HCT116 (cell line): ENCODE measurements around the gene TIMP4. TPM values are rescaled to one million over a fixed set of nuclear protein-coding genes. Genes with fewer than 3 reads are reported as not detected.

Source experiments
- ATAC-seq: fragments of 200-7000 bp; cut with Tn5 transposase; 2 replicates; pipeline ENCODE4 v1.9.1; 2020; ENCODE audit warnings: mild to moderate bottlenecking, moderate library complexity
- BruUV-seq: library from RNA; stranded (reverse); fragments of 400-500 nt; replicated peaks from 2 replicates; lab custom pipeline; 2021; lab: Mats Ljungman, UMichigan
- CTCF ChIA-PET: fragments of 300-600 bp; sonication (Branson Sonifier 250); formaldehyde crosslinking; loops from one replicate; lab custom pipeline; 2021; ENCODE audit warnings: antibody characterized with exemption; lab: Charles Lee
- POLR2A ChIA-PET: fragments of 300-600, 350-600 bp; sonication (Branson Sonifier 250); formaldehyde crosslinking; loops from one replicate; lab custom pipeline; 2021; ENCODE audit warnings: antibody characterized with exemption; lab: Charles Lee
- RAD21 ChIA-PET, 2 experiments: fragments of 300-600 bp; sonication (Branson Sonifier 250); formaldehyde crosslinking; loops; one replicate each; lab custom pipeline; 2023; ENCODE audit warnings: low total read pairs in 2 of 2; ENCODE audit not compliant: uncharacterized antibody in 2 of 2, unreplicated experiment in 2 of 2, low non-redundant PET in 1 of 2; lab: Charles Lee
- DNase-seq: peaks from one replicate; pipeline ENCODE4 v3.0.0-alpha.2; 2010; ENCODE audit warnings: low read depth, low spot score
- H2AFZ ChIP-seq: fragments of 200-600 bp; shearing (Covaris generic), sonication (generic); 2 replicates; pipeline ENCODE4 v1.6.1; 2017; ENCODE audit warnings: low read depth, mixed run types, mixed read lengths, antibody characterized with exemption, low read length; ENCODE audit not compliant: poor library complexity, severe bottlenecking
- H3K27ac ChIP-seq: 2 replicates; pipeline ENCODE4 v1.5.1; 2012; ENCODE audit warnings: low read depth, low read length
- H3K27me3 ChIP-seq: fragments of 200-600 bp; sonication (generic); 2 replicates; pipeline ENCODE4 v1.6.1; 2016; ENCODE audit warnings: mixed run types, low read length, mixed read lengths; ENCODE audit not compliant: insufficient read depth
- H3K36me3 ChIP-seq, 2 experiments: fragments of 200-500 bp in 1 of 2; fragments of 200-600 bp in 1 of 2; sonication (Bioruptor generic) in 1 of 2; sonication (generic) in 1 of 2; 2 replicates each; pipeline versions ENCODE4 v1.5.1 to v1.6.1; 2014 to 2016; ENCODE audit warnings: low read length in 2 of 2, inconsistent platforms in 1 of 2, mixed read lengths in 1 of 2, mixed run types in 1 of 2; ENCODE audit not compliant: insufficient read depth in 2 of 2, control insufficient read depth in 1 of 2
- H3K4me1 ChIP-seq, 2 experiments: fragments of 200-600 bp in 1 of 2; sonication (generic) in 1 of 2; 2 replicates each; pipeline versions ENCODE4 v1.5.1 to v1.6.1; 2012 to 2017; ENCODE audit warnings: low read length in 2 of 2, inconsistent platforms in 1 of 2, mild to moderate bottlenecking in 1 of 2, mixed read lengths in 1 of 2, mixed run types in 1 of 2, moderate library complexity in 1 of 2; ENCODE audit not compliant: insufficient read depth in 2 of 2, control insufficient read depth in 1 of 2
- H3K4me2 ChIP-seq: fragments of 200-600 bp; sonication (generic); 2 replicates; pipeline ENCODE4 v1.6.1; 2017; ENCODE audit warnings: mixed run types, low read length, mixed read lengths
- H3K4me3 ChIP-seq, 2 experiments: fragments of 200-600 bp in 1 of 2; sonication (generic) in 1 of 2; replicated peaks in 1 of 2; 2 replicates each; pipeline ENCODE4 v1.5.1; 2011 to 2016; ENCODE audit warnings: low read length in 2 of 2, control low read depth in 1 of 2, low read depth in 1 of 2, mild to moderate bottlenecking in 1 of 2, mixed read lengths in 1 of 2, mixed run types in 1 of 2
- H3K79me2 ChIP-seq: fragments of 200-600 bp; sonication (generic); 2 replicates; pipeline ENCODE4 v1.6.1; 2017; ENCODE audit warnings: mild to moderate bottlenecking, mixed run types, low read length, moderate library complexity, mixed read lengths; ENCODE audit not compliant: insufficient read depth
- H3K9ac ChIP-seq: fragments of 200-600 bp; sonication (generic); 2 replicates; pipeline ENCODE4 v1.6.1; 2016; ENCODE audit warnings: low read length, mixed read lengths
- H3K9me2 ChIP-seq: fragments of 200-600 bp; sonication (generic), shearing (Covaris generic); 2 replicates; pipeline ENCODE4 v1.6.1; 2017; ENCODE audit warnings: mixed run types, mild to moderate bottlenecking, moderate library complexity; ENCODE audit not compliant: insufficient read depth
- H3K9me3 ChIP-seq, 2 experiments: fragments of 200-500 bp in 1 of 2; fragments of 200-600 bp in 1 of 2; sonication (Bioruptor generic) in 1 of 2; sonication (generic) in 1 of 2; 2 replicates each; pipeline ENCODE4 v1.6.1; 2014 to 2017; ENCODE audit warnings: low read length in 2 of 2, mixed read lengths in 2 of 2, inconsistent platforms in 1 of 2, low read depth in 1 of 2, mild to moderate bottlenecking in 1 of 2, mixed run types in 1 of 2, moderate library complexity in 1 of 2; ENCODE audit not compliant: control insufficient read depth in 1 of 2, insufficient read depth in 1 of 2
- H4K20me1 ChIP-seq: fragments of 200-600 bp; sonication (generic), shearing (Covaris generic); 2 replicates; pipeline ENCODE4 v1.6.1; 2017; ENCODE audit warnings: mixed run types, mild to moderate bottlenecking, moderate library complexity; ENCODE audit not compliant: insufficient read depth
- CBX3 ChIP-seq: IDR thresholded peaks from 2 replicates; pipeline ENCODE4 v1.6.1; 2012; ENCODE audit warnings: low read depth
- CEBPB ChIP-seq: IDR thresholded peaks from 2 replicates; pipeline ENCODE4 v1.6.1; 2012; ENCODE audit warnings: low read depth
- EGR1 ChIP-seq: IDR thresholded peaks from 2 replicates; pipeline ENCODE4 v1.6.1; 2012; ENCODE audit warnings: low read depth
- ELF1 ChIP-seq: IDR thresholded peaks from 2 replicates; pipeline ENCODE4 v1.6.1; 2012; ENCODE audit warnings: low read depth, borderline replicate concordance
- EZH2 ChIP-seq: fragments of 200-600 bp; sonication (generic); IDR thresholded peaks from 2 replicates; pipeline ENCODE4 v1.6.1; 2017; ENCODE audit warnings: antibody characterized with exemption, mixed run types
- EZH2phosphoT487 ChIP-seq: fragments of 200-600 bp; IDR thresholded peaks from 2 replicates; pipeline ENCODE4 v1.6.1; 2018; ENCODE audit warnings: antibody characterized with exemption, borderline replicate concordance
- FOSL1 ChIP-seq: IDR thresholded peaks from 2 replicates; pipeline ENCODE4 v1.6.1; 2012; ENCODE audit warnings: low read depth
- POLR2AphosphoS5 ChIP-seq: IDR thresholded peaks from 2 replicates; pipeline ENCODE4 v1.6.1; 2011; ENCODE audit warnings: mild to moderate bottlenecking, low read depth, low read length, moderate library complexity
- SIN3A ChIP-seq: IDR thresholded peaks from 2 replicates; pipeline ENCODE4 v1.6.1; 2012; ENCODE audit warnings: low read depth
- SP1 ChIP-seq: IDR thresholded peaks from 2 replicates; pipeline ENCODE4 v1.6.1; 2012; ENCODE audit warnings: low read depth
- SRF ChIP-seq: IDR thresholded peaks from 2 replicates; pipeline ENCODE4 v1.6.1; 2012; ENCODE audit warnings: low read depth
- TCF7L2 ChIP-seq: IDR thresholded peaks from 2 replicates; pipeline ENCODE4 v1.7.0; 2011; ENCODE audit warnings: borderline replicate concordance, inconsistent platforms; ENCODE audit not compliant: insufficient read depth, insufficient read length; ENCODE audit errors: extremely low read depth
- YY1 ChIP-seq: IDR thresholded peaks from 2 replicates; pipeline ENCODE4 v1.6.1; 2011; ENCODE audit warnings: low read length, low read depth, moderate library complexity, mild to moderate bottlenecking; ENCODE audit not compliant: insufficient replicate concordance; ENCODE audit errors: extremely low read depth
- ZFX ChIP-seq: fragments of 450-650 bp; IDR thresholded peaks from 2 replicates; pipeline ENCODE4 v1.6.1; 2017
- ZNF274 ChIP-seq: fragments of 200-500 bp; sonication (Bioruptor generic); IDR thresholded peaks from 2 replicates; pipeline ENCODE4 v1.6.1; 2014; ENCODE audit warnings: mild to moderate bottlenecking, low read depth, low read length, inconsistent platforms
- intact Hi-C: fragments of 100-400 bp; cut with micrococcal nuclease; formaldehyde crosslinking; loops from 2 replicates; pipeline ENCODE4 v1.10.0; 2022
- total RNA-seq: library from RNA; stranded (reverse); gene quantifications from one replicate; pipeline ENCODE4 v1.2.1, GENCODE V29; 2021; ENCODE audit not compliant: unreplicated experiment
- TF ChIP-seq, protein P1 (sequence below): IDR thresholded peaks from 2 replicates; pipeline ENCODE4 v1.6.1; 2011; ENCODE audit warnings: mild to moderate bottlenecking, low read length, moderate library complexity; ENCODE audit not compliant: insufficient replicate concordance; ENCODE audit errors: extremely low read depth

Gene TIMP4
- total RNA-seq, 1 experiment from 2014 or later, result not detected

DNA sequence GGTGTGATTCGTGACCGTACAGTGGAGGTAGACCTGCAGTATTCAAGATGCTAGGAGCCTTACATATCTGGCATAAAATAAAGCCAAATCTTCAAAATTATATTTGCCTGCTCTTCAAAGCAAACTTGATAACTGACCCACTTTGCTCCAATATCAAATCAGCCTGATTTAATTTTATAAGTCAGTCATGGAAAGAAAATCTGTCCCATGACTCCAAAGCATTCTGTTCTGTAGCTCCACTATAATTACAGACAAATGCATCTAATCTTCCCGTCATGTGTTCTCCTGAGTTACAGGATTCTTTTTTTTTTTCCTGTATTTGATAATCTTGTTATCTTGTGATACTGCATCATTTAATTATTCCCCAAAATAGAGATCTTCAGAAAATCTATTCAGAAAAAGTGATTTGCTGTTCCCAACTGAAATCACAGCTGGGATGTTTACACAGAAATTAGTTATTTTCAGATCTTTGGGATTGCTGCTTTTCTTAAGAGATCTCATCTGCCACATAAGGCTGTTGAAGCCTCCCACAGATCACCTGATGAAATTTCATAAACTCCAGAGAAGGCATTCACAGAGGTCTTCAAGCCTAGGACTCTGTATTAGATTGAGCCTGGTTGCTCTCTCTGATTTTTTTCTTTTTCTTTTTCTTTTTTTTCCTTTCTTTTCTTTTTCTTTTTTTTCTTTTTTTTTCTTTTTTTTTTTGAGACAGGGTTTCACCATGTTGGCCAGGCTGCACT lies 27.2 kb downstream of the TIMP4 start:
- Histone ChIP-seq H3K79me2 (no peaks in the 10 kb centered on the region), H3K36me3 (no peaks in the 10 kb centered on the region), H2AFZ (no peak overlapping the region), H3K4me1 (no peaks in the 10 kb centered on the region), H3K9me3 (no peaks in the 10 kb centered on the region), H4K20me1 (no peaks in the 10 kb centered on the region)
- ATAC-seq, result no peak
- BruUV-seq, result no TSS peak
- TF ChIP-seq EGR1 (no peak), SIN3A (no peak), POLR2AphosphoS5 (no peak), CBX3 (no peak), ZNF274 (no peak), YY1 (no peak)
- TF ChIP-seq, all 23 proteins: peak for 0
- no peak overlapping the region for H3K4me3 ChIP-seq
- POLR2A ChIA-PET, result no interaction called here
- H3K9me2 ChIP-seq, result no peaks in the 10 kb centered on the region
- no peak for DNase-seq
- intact Hi-C loops, result no loop called here
- H3K9ac ChIP-seq, result no peak overlapping the region
- H3K4me2 ChIP-seq, result no peak overlapping the region
- CTCF ChIA-PET, result interaction anchor here (1.7 to 1.9 kb wide), 2 partner anchors 348 kb away, joined by 4 to 10 read pairs; no protein-coding TSS in a partner anchor
- RAD21 ChIA-PET, result interaction anchor here in 1 of 2 experiments (0.6 kb wide), 1 partner anchor 230 kb away, joined by 3 read pairs; no protein-coding TSS in a partner anchor
- H3K27me3 ChIP-seq, result no peaks in the 10 kb centered on the region
- H3K27ac ChIP-seq, result no peak overlapping the region

DNA sequence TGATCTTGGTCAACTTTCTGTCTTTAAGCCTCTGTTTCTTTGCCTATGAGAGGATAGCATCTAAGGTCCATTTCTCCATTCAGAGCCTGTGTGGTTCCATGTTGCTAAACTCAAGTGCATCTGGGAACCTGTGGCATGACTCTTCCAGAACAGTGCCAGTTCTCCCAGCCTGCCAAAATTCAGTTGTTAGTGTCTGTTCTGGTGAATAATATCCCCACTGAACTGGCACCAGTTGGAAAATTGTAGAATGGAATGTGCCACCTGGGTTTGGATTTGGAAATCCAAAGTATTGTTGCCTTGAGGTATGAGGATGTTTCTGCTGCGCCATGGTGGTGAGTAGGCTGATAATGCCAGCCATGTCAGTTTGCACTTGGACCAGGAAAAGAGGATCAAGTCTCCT lies 31.3 kb downstream of the TIMP4 start:
- Histone ChIP-seq H3K9me2 (no peaks in the 10 kb centered on the region), H2AFZ (no peak overlapping the region), H4K20me1 (no peaks in the 10 kb centered on the region), H3K9me3 (no peaks in the 10 kb centered on the region), H3K27ac (no peak overlapping the region), H3K4me2 (no peak overlapping the region), H3K79me2 (no peaks in the 10 kb centered on the region), H3K4me1 (no peaks in the 10 kb centered on the region), H3K4me3 (no peak overlapping the region), H3K36me3 (no peaks in the 10 kb centered on the region), H3K27me3 (no peaks in the 10 kb centered on the region), H3K9ac (no peak overlapping the region)
- no TSS peak for BruUV-seq
- RAD21 ChIA-PET, result no interaction called here
- CTCF ChIA-PET, result interaction anchor here (1.6 kb wide), 1 partner anchor 352 kb away, joined by 3 read pairs; no protein-coding TSS in a partner anchor
- POLR2A ChIA-PET, result no interaction called here
- intact Hi-C loops, result no loop called here
- no peak for DNase-seq
- no peak for ATAC-seq
- TF ChIP-seq ZFX, result no peak
- no peak for TF ChIP-seq SRF
- no peak for TF ChIP-seq TCF7L2
- TF ChIP-seq, protein P1, sequence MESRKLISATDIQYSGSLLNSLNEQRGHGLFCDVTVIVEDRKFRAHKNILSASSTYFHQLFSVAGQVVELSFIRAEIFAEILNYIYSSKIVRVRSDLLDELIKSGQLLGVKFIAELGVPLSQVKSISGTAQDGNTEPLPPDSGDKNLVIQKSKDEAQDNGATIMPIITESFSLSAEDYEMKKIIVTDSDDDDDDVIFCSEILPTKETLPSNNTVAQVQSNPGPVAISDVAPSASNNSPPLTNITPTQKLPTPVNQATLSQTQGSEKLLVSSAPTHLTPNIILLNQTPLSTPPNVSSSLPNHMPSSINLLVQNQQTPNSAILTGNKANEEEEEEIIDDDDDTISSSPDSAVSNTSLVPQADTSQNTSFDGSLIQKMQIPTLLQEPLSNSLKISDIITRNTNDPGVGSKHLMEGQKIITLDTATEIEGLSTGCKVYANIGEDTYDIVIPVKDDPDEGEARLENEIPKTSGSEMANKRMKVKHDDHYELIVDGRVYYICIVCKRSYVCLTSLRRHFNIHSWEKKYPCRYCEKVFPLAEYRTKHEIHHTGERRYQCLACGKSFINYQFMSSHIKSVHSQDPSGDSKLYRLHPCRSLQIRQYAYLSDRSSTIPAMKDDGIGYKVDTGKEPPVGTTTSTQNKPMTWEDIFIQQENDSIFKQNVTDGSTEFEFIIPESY, result no peak
- no peak for TF ChIP-seq SP1
- TF ChIP-seq CEBPB, result no peak
- no peak for TF ChIP-seq EZH2
- TF ChIP-seq FOSL1, result no peak
- TF ChIP-seq ELF1, result no peak
- no peak for TF ChIP-seq EZH2phosphoT487
